Gastroesophageal sphincter (tissue), 4 donors: ENCODE measurements around the gene RTN4RL1. TPM values are rescaled to one million over a fixed set of nuclear protein-coding genes. Genes with fewer than 3 reads are reported as not detected.
A peak's percentile ranks its signal among the peaks of the same experiment; 100 is the strongest.

Experiments
- ATAC-seq: fragments of 150-250 bp; one replicate; pipeline ENCODE4 v1.9.1; 2016; ENCODE audit warnings: mild to moderate bottlenecking, moderate library complexity
- H3K27ac ChIP-seq, 4 donors: fragments of 200-600 bp; sonication (generic) in 3 of 4; 1 replicate in 3 of 4; 2 replicates in 1 of 4; pipeline ENCODE4 v1.5.1; 2016 to 2019
- H3K27me3 ChIP-seq: fragments of 200-600 bp; sonication (generic); one replicate; pipeline ENCODE4 v1.5.1; 2019
- H3K36me3 ChIP-seq, 2 donors: fragments of 200-600 bp; sonication (generic); one replicate each; pipeline ENCODE4 v1.5.1; 2019; ENCODE audit warnings: control low read depth in 1 of 2
- H3K4me1 ChIP-seq, 3 donors: fragments of 200-600 bp; sonication (generic); 1 replicate in 2 of 3; 2 replicates in 1 of 3; pipeline ENCODE4 v1.5.1; 2016 to 2019; ENCODE audit warnings: control low read depth in 2 of 3
- H3K4me3 ChIP-seq, 2 donors: fragments of 200-600 bp; sonication (generic); one replicate each; pipeline ENCODE4 v1.5.1; 2019; ENCODE audit warnings: mild to moderate bottlenecking in 1 of 2, moderate library complexity in 1 of 2
- H3K9me3 ChIP-seq, 3 donors: fragments of 200-600 bp; sonication (generic); one replicate each; pipeline ENCODE4 v1.5.1; 2017 to 2019; ENCODE audit warnings: control low read depth in 2 of 3
- CTCF ChIP-seq, 4 experiments: fragments of 200-600 bp in 2 of 4; fragments of 450-650 bp in 2 of 4; sonication (generic) in 1 of 4; IDR thresholded peaks; one replicate each; pipeline ENCODE4 v1.5.1; 2017 to 2019; ENCODE audit warnings: antibody characterized with exemption in 4 of 4, mild to moderate bottlenecking in 2 of 4, moderate library complexity in 2 of 4
- EP300 ChIP-seq: sonication (generic); formaldehyde crosslinking; IDR thresholded peaks from one replicate; pipeline ENCODE4 v1.6.1; 2017; ENCODE audit warnings: antibody characterized with exemption, mild to moderate bottlenecking
- POLR2A ChIP-seq, 2 donors: fragments of 450-650 bp; IDR thresholded peaks; one replicate each; pipeline ENCODE4 v1.6.1; 2017; ENCODE audit warnings: antibody characterized with exemption in 2 of 2, mild to moderate bottlenecking in 2 of 2, moderate library complexity in 1 of 2
- POLR2AphosphoS5 ChIP-seq: sonication (generic); formaldehyde crosslinking; IDR thresholded peaks from one replicate; pipeline ENCODE4 v1.6.1; 2017; ENCODE audit warnings: antibody characterized with exemption
- WGBS, 2 donors: methylation state at CpG; one replicate each; pipeline ENCODE4 v1.1.5; 2018; ENCODE audit warnings: low coverage in 1 of 2; 5-methylcytosine and 5-hydroxymethylcytosine counted together
- total RNA-seq, 4 donors: library from RNA; depleted of rRNA; stranded (reverse); fragments of >200 nt; gene quantifications; one replicate each; pipeline ENCODE4 v1.1.0, GENCODE V29; 2016

Gene RTN4RL1
- total RNA-seq, 4 donors from 2014 or later, result 0.58 to 0.81 (median 0.72) TPM; not detected in 1

- Histone ChIP-seq H3K27me3 (peaks cover 51% of the 10 kb centered on the region), H3K36me3 (peaks cover 0 to 2% of the 10 kb centered on the region in 2 donors), H3K9me3 (no peaks in the 10 kb centered on the region), H3K4me3 (peak overlapping the region in 1 of 2 donors; percentile 75), H3K4me1 (peaks cover 0 to 66% (median 16%) of the 10 kb centered on the region in 3 donors), H3K27ac (peak overlapping the region in 3 of 4 donors; percentile 32 to 77 (median 67))
- TF ChIP-seq POLR2AphosphoS5 (no peak), POLR2A (IDR thresholded peaks at IDR 0.05) (no peak), CTCF (IDR thresholded peaks at IDR 0.05) (no peak), EP300 (no peak)
- 73% methylated on average over 2 of the region's 81 CpGs; no CpG with 5 or more reads in 1 of the 2 donors for WGBS, 2 donors
- ATAC-seq, result no peak
These were observed 26.2 kb upstream of the RTN4RL1 start for GRCh38 chr17:2051061-2051932.

GRCh38 chr17:2050300-2051060 is 25.3 kb upstream of the RTN4RL1 start:
- Histone ChIP-seq H3K9me3 (no peaks in the 10 kb centered on the region), H3K36me3 (no peaks in the 10 kb centered on the region), H3K27ac (peak overlapping the region in 3 of 4 donors; percentile 65 to 77 (median 67)), H3K4me3 (peak overlapping the region; percentile 50 to 75), H3K27me3 (peaks cover 43% of the 10 kb centered on the region), H3K4me1 (peaks cover 0 to 59% (median 16%) of the 10 kb centered on the region in 3 donors)
- TF ChIP-seq POLR2AphosphoS5 (no peak), EP300 (no peak), CTCF (IDR thresholded peaks at IDR 0.05) (peak in 1 of 4 experiments; percentile 4), POLR2A (IDR thresholded peaks at IDR 0.05) (peak in 1 of 2 donors; percentile 15)
- no CpG with 5 or more reads among the region's 88 CpGs for WGBS, 2 donors
- ATAC-seq, result peak; percentile 44

GRCh38 chr17:2049333-2050299 is 24.5 kb upstream of the RTN4RL1 start:
- Histone ChIP-seq H3K36me3 (peaks cover 0 to 2% of the 10 kb centered on the region in 2 donors), H3K27ac (peak overlapping the region in 3 of 4 donors; percentile 65 to 77 (median 67)), H3K4me1 (peaks cover 0 to 53% (median 16%) of the 10 kb centered on the region in 3 donors), H3K4me3 (peak overlapping the region; percentile 52 to 75), H3K9me3 (no peaks in the 10 kb centered on the region), H3K27me3 (peaks cover 34% of the 10 kb centered on the region)
- WGBS, 2 donors, result 7 to 67% methylated on average over 1 to 5 of the region's 104 CpGs
- TF ChIP-seq POLR2AphosphoS5 (no peak), CTCF (IDR thresholded peaks at IDR 0.05) (no peak)
- ATAC-seq, result peak; percentile 70

- H3K4me1 ChIP-seq, result peaks cover 0 to 53% (median 16%) of the 10 kb centered on the region in 3 donors
- H3K4me3 ChIP-seq, result peak overlapping the region in 1 of 2 donors; percentile 75
- no peaks in the 10 kb centered on the region for H3K9me3 ChIP-seq
- peak overlapping the region in 1 of 4 donors; percentile 77 for H3K27ac ChIP-seq
- 10 to 15% methylated on average over 9 of the region's 9 CpGs for WGBS, 2 donors
- no peak for ATAC-seq
- TF ChIP-seq EP300 (no peak), POLR2AphosphoS5 (no peak), CTCF (IDR thresholded peaks at IDR 0.05) (no peak), POLR2A (IDR thresholded peaks at IDR 0.05) (no peak)
- H3K36me3 ChIP-seq, result peaks cover 0 to 10% of the 10 kb centered on the region in 2 donors
- H3K27me3 ChIP-seq, result peaks cover 26% of the 10 kb centered on the region
These were observed 23.7 kb upstream of the RTN4RL1 start for GRCh38 chr17:2048805-2049204.
